Panc1 (cell line): ENCODE results near the gene ARHGDIB.

ENCODE experiments used
- POLR2AphosphoS5 ChIP-seq: IDR thresholded peaks from 2 replicates; pipeline ENCODE4 v1.6.1; 2012; ENCODE audit warnings: mild to moderate bottlenecking, low read depth, low read length, moderate library complexity
- REST ChIP-seq, 2 experiments: IDR thresholded peaks; 2 replicates each; pipeline ENCODE4 v1.6.1; 2011 to 2012; ENCODE audit warnings: low read depth in 2 of 2, control low read depth in 1 of 2, low read length in 1 of 2, mild to moderate bottlenecking in 1 of 2, moderate library complexity in 1 of 2; ENCODE audit not compliant: insufficient read depth in 1 of 2
- TCF7L2 ChIP-seq: IDR thresholded peaks from 2 replicates; pipeline ENCODE4 v1.6.1; 2011; ENCODE audit warnings: mild to moderate bottlenecking, low read depth, low read length, inconsistent platforms
- TF ChIP-seq, protein P1 (sequence below): fragments of 450-650 bp; IDR thresholded peaks from 2 replicates; pipeline ENCODE4 v1.5.1; 2017; ENCODE audit warnings: mild to moderate bottlenecking

DNA sequence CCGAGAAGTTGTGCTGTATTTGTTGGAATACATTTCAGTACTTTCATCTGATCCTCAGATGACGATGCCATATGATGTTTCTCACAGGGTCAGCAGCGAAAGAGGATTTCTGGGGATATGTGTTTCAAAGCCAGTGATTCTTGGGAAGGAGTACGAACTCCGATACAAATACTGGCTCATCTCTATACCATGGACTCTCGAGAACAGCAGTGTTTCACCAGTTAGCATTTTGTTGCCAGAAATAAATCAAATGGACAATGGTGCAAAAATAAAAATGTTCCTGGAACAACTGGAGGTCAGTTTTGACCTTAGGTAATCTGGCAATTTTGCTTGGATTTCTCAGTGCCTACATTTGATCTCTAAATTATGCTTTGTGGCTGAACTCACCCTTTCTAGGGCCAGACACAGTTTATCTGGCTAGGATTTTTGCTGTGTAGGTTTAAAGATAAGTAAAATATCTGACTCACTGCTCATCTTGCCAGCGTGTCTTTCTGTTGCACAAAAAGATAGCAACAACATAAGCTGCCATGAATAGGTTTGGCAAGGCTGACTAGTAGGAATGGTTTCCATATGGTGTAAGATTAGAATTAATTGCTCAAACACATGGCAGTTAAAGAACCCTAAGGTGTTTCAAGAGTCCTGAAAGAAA is 64.8 kb downstream of the ARHGDIB start:
- TF ChIP-seq, protein P1, sequence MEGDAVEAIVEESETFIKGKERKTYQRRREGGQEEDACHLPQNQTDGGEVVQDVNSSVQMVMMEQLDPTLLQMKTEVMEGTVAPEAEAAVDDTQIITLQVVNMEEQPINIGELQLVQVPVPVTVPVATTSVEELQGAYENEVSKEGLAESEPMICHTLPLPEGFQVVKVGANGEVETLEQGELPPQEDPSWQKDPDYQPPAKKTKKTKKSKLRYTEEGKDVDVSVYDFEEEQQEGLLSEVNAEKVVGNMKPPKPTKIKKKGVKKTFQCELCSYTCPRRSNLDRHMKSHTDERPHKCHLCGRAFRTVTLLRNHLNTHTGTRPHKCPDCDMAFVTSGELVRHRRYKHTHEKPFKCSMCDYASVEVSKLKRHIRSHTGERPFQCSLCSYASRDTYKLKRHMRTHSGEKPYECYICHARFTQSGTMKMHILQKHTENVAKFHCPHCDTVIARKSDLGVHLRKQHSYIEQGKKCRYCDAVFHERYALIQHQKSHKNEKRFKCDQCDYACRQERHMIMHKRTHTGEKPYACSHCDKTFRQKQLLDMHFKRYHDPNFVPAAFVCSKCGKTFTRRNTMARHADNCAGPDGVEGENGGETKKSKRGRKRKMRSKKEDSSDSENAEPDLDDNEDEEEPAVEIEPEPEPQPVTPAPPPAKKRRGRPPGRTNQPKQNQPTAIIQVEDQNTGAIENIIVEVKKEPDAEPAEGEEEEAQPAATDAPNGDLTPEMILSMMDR: no peak
- TF ChIP-seq POLR2AphosphoS5 (no peak), REST (IDR thresholded peaks at IDR 0.05; ENCODE audit: insufficient read depth in 1 of 2, low read depth in 2 of 2, low read length in 1 of 2) (no peak), TCF7L2 (no peak)
